AG04449 (cell line): ENCODE results near the gene ASGR1.
"Not testable (repeated sequence)": the region's sequence is repeated elsewhere in the genome, so short reads cannot be mapped to it uniquely, and the experiment has no call there.

Experiments
- CTCF ChIA-PET: fragments of 350-600 bp; formaldehyde crosslinking; extraction: SDS; loops from one replicate; lab custom pipeline; 2021; ENCODE audit warnings: antibody characterized with exemption; lab: Yijun Ruan, JAX
- POLR2A ChIA-PET: fragments of 400-600, 350-600 bp; formaldehyde crosslinking; extraction: SDS; loops from one replicate; lab custom pipeline; 2020; ENCODE audit warnings: antibody characterized with exemption, inconsistent platforms; lab: Yijun Ruan, JAX
- DNase-seq: peaks from one replicate; pipeline ENCODE4 v3.0.0-alpha.2; 2010; ENCODE audit warnings: low read depth, low spot score
- H3K4me3 ChIP-seq: 2 replicates; pipeline ENCODE4 v1.5.1; 2011; ENCODE audit warnings: low read depth, mild to moderate bottlenecking, control low read depth, low read length
- CTCF ChIP-seq: IDR thresholded peaks from one replicate; pipeline ENCODE4 v1.5.1; 2011; ENCODE audit warnings: mild to moderate bottlenecking, moderate library complexity, low read length, control low read depth, inconsistent platforms; ENCODE audit not compliant: insufficient read depth; ENCODE audit errors: missing control alignments

ASGR1 gene

GRCh38 chr17:7128160-7128559 is 51.0 kb downstream of the ASGR1 start:
- POLR2A ChIA-PET, result no interaction called here
- CTCF ChIA-PET, result interaction anchor here (1.5 to 15.4 kb wide), 3 partner anchors 10 to 79 kb away, joined by 3 to 465 read pairs (median 6); partner anchors contain the start of gene SLC16A11

DNA sequence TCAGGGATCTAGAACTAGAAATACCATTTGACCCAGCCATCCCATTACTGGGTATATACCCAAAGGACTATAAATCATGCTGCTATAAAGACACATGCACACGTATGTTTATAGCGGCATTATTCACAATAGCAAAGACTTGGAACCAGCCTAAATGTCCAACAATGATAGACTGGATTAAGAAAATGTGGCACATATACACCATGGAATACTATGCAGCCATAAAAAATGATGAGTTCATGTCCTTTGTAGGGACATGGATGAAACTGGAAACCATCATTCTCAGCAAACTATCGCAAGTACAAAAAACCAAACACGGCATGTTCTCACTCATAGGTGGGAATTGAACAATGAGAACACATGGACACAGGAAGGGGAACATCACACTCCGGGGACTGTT is 51.7 kb downstream of the ASGR1 start:
- POLR2A ChIA-PET, H3K4me3 ChIP-seq, DNase-seq: not testable (repeated sequence)
- CTCF ChIA-PET, result interaction anchor here (1.6 to 15.4 kb wide), 2 partner anchors 18 to 78 kb away, joined by 3 to 465 read pairs; partner anchors contain the start of gene SLC16A11

More at GRCh38 chr17:7128160-7128559, 51.0 kb downstream of the ASGR1 start:
- DNase-seq, result no peak
- no peak for TF ChIP-seq CTCF
- no peak overlapping the region for H3K4me3 ChIP-seq

GRCh38 chr17:7126386-7126785 is 52.8 kb downstream of the ASGR1 start:
- POLR2A ChIA-PET, H3K4me3 ChIP-seq, DNase-seq: not testable (repeated sequence)
- CTCF ChIA-PET, result interaction anchor here (0.9 kb wide), 1 partner anchor 10 kb away, joined by 4 read pairs; no protein-coding TSS in a partner anchor

GRCh38 chr17:7124923-7125322 is 54.2 kb downstream of the ASGR1 start:
- no peak for DNase-seq
- CTCF ChIA-PET, result interaction anchor here (0.9 to 1.6 kb wide), 4 partner anchors 9 to 73 kb away, joined by 4 to 9 read pairs (median 6); no protein-coding TSS in a partner anchor
- POLR2A ChIA-PET, result interaction anchor here (0.6 kb wide), 1 partner anchor 579 kb away, joined by 4 read pairs; no protein-coding TSS in a partner anchor
- no peak for TF ChIP-seq CTCF
- no peak overlapping the region for H3K4me3 ChIP-seq

DNA sequence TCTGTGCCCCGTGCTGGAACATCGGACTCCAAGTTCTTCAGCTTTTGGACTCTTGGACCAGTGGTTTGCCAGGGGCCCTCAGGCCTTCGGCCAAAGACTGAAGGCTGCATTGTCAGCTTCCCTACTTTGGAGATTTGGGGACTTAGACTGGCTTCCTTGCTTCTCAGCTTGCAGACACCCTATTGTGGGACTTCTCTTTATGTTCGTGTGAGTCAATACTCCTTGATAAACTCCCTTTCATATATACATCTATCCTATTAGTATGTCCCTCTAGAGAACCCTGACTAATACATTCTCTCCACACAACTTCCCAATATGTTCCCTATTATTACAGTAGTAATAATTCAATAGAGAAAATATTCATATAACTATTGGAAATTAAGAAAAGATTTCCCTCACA is 55.3 kb downstream of the ASGR1 start:
- no peak overlapping the region for H3K4me3 ChIP-seq
- TF ChIP-seq CTCF, result no peak
- ChIA-PET POLR2A (no interaction called here), CTCF (interaction anchor here (1.2 to 1.6 kb wide), 3 partner anchors 10 to 72 kb away, joined by 4 to 9 read pairs (median 7); no protein-coding TSS in a partner anchor)
- no peak for DNase-seq
